A673 (cell line): ENCODE data around the gene MAOB. TPM values are rescaled to one million over a fixed set of nuclear protein-coding genes. Genes with fewer than 3 reads are reported as not detected.
A peak's percentile ranks its signal among the peaks of the same experiment; 100 is the strongest.

Source experiments
- BruUV-seq: library from RNA; stranded (reverse); fragments of 400-500 nt; replicated peaks from 2 replicates; lab custom pipeline; 2021; lab: Mats Ljungman, UMichigan
- CTCF ChIA-PET: fragments of 300-600 bp; sonication (Branson Sonifier 250); formaldehyde crosslinking; loops from one replicate; lab custom pipeline; 2022; ENCODE audit warnings: antibody characterized with exemption; lab: Charles Lee
- POLR2A ChIA-PET: fragments of 300-600 bp; sonication (Branson Sonifier 250); formaldehyde crosslinking; loops from one replicate; lab custom pipeline; 2022; ENCODE audit warnings: antibody characterized with exemption; ENCODE audit not compliant: low non-redundant PET; lab: Charles Lee
- DNase-seq: peaks from one replicate; pipeline ENCODE4 v3.0.0-alpha.2; 2015; ENCODE audit warnings: low spot score
- H3K27ac ChIP-seq: fragments of 200-600 bp; sonication (generic); 2 replicates; pipeline ENCODE4 v1.5.1; 2016; ENCODE audit warnings: mixed run types, low read depth, mild to moderate bottlenecking, mixed read lengths, antibody characterized with exemption, low read length; ENCODE audit not compliant: poor library complexity, severe bottlenecking
- H3K27me3 ChIP-seq: fragments of 200-600 bp; sonication (generic); replicated peaks from 2 replicates; pipeline ENCODE4 v1.6.1; 2017; ENCODE audit warnings: mixed run types, low read depth, mild to moderate bottlenecking, mixed read lengths, antibody characterized with exemption, low read length; ENCODE audit not compliant: insufficient read depth, poor library complexity
- H3K36me3 ChIP-seq: fragments of 200-600 bp; sonication (generic); 2 replicates; pipeline ENCODE4 v1.6.1; 2016; ENCODE audit warnings: mixed run types, mild to moderate bottlenecking, mixed read lengths, antibody characterized with exemption, low read length; ENCODE audit not compliant: insufficient read depth, poor library complexity, severe bottlenecking
- H3K4me1 ChIP-seq: fragments of 200-600 bp; sonication (generic); 2 replicates; pipeline ENCODE4 v1.6.1; 2017; ENCODE audit warnings: mixed run types, mild to moderate bottlenecking, mixed read lengths, antibody characterized with exemption, low read length; ENCODE audit not compliant: insufficient read depth, poor library complexity, severe bottlenecking
- H3K4me3 ChIP-seq: fragments of 200-600 bp; sonication (generic); 2 replicates; pipeline ENCODE4 v1.5.1; 2016; ENCODE audit warnings: low read depth, mixed run types, mild to moderate bottlenecking, mixed read lengths, low read length; ENCODE audit not compliant: poor library complexity, severe bottlenecking
- H3K9me3 ChIP-seq: fragments of 200-600 bp; sonication (generic); 2 replicates; pipeline ENCODE4 v1.6.1; 2016; ENCODE audit warnings: mixed run types, low read depth, mild to moderate bottlenecking, mixed read lengths, antibody characterized with exemption, low read length; ENCODE audit not compliant: poor library complexity, severe bottlenecking
- CTCF ChIP-seq: fragments of 300-800, 200-600 bp; sonication (generic); conservative IDR thresholded peaks from 2 replicates; pipeline ENCODE4 v1.5.1; 2017; ENCODE audit warnings: low read depth, mild to moderate bottlenecking, antibody characterized with exemption, low read length, moderate library complexity, mixed read lengths
- EZH2 ChIP-seq: fragments of 200-600 bp; sonication (generic); IDR thresholded peaks from 2 replicates; pipeline ENCODE4 v1.6.1; 2017; ENCODE audit warnings: borderline replicate concordance, low read depth, mild to moderate bottlenecking, mixed read lengths, antibody characterized with exemption, low read length; ENCODE audit not compliant: poor library complexity, severe bottlenecking
- intact Hi-C: fragments of 100-400 bp; cut with micrococcal nuclease; formaldehyde crosslinking; loops from one replicate; pipeline ENCODE4 v1.10.0; 2022; ENCODE audit not compliant: unreplicated experiment
- total RNA-seq: library from RNA; stranded (reverse); gene quantifications from 2 replicates; pipeline ENCODE4 v1.2.3, GENCODE V29; 2021

MAOB gene
- total RNA-seq, 1 experiment from 2014 or later: not detected

DNA sequence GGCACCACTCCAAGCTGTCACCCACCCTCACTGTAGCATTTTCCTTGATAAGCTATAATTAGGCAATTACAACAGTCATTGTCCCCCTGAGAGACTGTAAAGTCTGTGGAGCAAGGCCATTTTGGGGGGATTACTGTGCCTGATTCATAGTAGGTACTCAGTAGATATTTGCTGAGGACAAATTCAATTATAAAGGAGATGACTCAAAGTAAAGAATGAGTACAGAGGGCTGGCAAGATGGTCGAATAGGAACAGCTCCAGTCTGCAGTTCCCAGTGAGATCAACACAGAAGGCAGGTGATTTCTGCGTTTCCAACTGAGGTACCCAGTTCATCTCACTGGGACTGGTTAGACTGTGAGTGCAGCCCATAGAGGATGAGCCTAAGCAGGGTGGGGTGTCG is 42.0 kb downstream of the MAOB start:
- Histone ChIP-seq H3K4me3 (no peak overlapping the region), H3K4me1 (no peaks in the 10 kb centered on the region), H3K27ac (no peak overlapping the region), H3K27me3 (no peaks in the 10 kb centered on the region), H3K36me3 (no peaks in the 10 kb centered on the region), H3K9me3 (peaks cover 4% of the 10 kb centered on the region)
- no peak for TF ChIP-seq EZH2
- TF ChIP-seq CTCF: no peak
- CTCF ChIA-PET: interaction anchor here (0.6 kb wide), 1 partner anchor 289 kb away, joined by 3 read pairs; no protein-coding TSS in a partner anchor
- DNase-seq: no peak
- POLR2A ChIA-PET: no interaction called here
- no TSS peak for BruUV-seq
- intact Hi-C loops: no loop called here

DNA sequence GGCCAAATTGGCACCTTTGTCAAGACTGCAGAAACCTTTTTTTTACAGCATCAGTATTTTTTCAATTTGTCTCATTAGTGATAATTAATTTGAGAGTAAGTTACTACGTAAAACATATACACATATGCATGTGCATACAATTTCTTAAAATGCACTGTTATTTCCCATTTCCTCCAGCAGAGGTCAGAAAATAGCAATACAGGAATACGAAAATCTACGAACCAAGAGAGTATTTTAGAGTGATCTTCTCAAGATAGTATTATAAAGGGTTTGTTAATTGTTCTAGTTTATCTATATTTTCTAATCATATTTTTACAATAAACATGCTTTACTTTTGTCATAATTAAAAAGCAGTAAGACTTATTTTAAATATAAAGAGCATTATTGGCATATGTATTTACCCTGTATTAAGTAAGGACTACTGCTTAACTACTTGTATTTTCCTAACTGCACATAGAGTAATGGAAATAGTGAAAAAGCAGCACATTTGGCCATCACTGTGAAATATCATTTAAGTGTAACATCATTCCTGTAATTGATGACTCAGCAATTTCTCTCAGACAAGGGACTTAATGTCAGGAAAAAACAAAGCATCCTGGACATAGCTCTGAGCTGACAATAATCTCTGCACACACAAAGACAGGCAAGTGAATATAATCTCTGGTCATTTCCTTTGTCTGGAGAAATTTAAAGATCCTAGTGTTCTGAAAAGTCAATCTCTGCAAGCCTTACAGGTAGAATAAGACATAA is 45.6 kb downstream of the MAOB start:
- H3K4me3 ChIP-seq: no peak overlapping the region
- CTCF ChIA-PET: interaction anchor here (1.0 kb wide), 1 partner anchor 22 kb away, joined by 3 read pairs; no protein-coding TSS in a partner anchor
- BruUV-seq: no TSS peak
- peak; percentile 48 for DNase-seq
- H3K4me1 ChIP-seq: no peaks in the 10 kb centered on the region
- peaks cover 3% of the 10 kb centered on the region for H3K9me3 ChIP-seq
- H3K27ac ChIP-seq: no peak overlapping the region
- H3K27me3 ChIP-seq: no peaks in the 10 kb centered on the region
- POLR2A ChIA-PET: no interaction called here
- intact Hi-C loops: loop anchor here (2.0 kb wide), 1 partner anchor 102 kb away; no protein-coding TSS in a partner anchor
- no peaks in the 10 kb centered on the region for H3K36me3 ChIP-seq
- TF ChIP-seq CTCF: peak; percentile 74
- TF ChIP-seq EZH2: no peak

DNA sequence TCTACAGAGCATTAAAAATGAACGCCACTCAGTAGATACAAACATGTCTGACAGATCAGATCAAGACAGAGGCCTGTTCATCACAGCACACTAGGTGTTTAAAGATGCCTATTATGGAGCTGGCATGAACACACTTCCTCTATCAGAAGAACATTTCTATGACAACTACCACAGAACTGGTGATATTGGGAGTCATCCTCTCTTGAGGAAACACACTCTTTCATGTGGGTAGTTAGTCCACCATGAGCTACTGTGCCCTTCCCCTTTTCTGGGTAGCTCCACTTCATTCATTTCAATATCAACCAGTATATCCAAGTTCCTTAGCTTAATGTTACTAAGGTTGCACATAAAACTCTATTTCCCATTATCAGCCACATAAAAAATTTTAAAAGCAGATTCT is 46.7 kb downstream of the MAOB start:
- no TSS peak for BruUV-seq
- intact Hi-C loops: no loop called here
- H3K36me3 ChIP-seq: no peaks in the 10 kb centered on the region
- H3K9me3 ChIP-seq: no peaks in the 10 kb centered on the region
- TF ChIP-seq EZH2 (no peak), CTCF (no peak)
- no peak overlapping the region for H3K27ac ChIP-seq
- ChIA-PET CTCF (interaction anchor here (0.6 to 1.0 kb wide), 2 partner anchors 21 to 410 kb away, joined by 3 read pairs; no protein-coding TSS in a partner anchor), POLR2A (no interaction called here)
- no peaks in the 10 kb centered on the region for H3K27me3 ChIP-seq
- no peak overlapping the region for H3K4me3 ChIP-seq
- DNase-seq: no peak
- no peaks in the 10 kb centered on the region for H3K4me1 ChIP-seq
